ENCODE data around the gene GNG12. TPM values are rescaled to one million over a fixed set of nuclear protein-coding genes. Genes with fewer than 3 reads are reported as not detected.

Gene GNG12
- total RNA-seq, 2 donors from 2014 or later, result 116 to 137 TPM

DNA sequence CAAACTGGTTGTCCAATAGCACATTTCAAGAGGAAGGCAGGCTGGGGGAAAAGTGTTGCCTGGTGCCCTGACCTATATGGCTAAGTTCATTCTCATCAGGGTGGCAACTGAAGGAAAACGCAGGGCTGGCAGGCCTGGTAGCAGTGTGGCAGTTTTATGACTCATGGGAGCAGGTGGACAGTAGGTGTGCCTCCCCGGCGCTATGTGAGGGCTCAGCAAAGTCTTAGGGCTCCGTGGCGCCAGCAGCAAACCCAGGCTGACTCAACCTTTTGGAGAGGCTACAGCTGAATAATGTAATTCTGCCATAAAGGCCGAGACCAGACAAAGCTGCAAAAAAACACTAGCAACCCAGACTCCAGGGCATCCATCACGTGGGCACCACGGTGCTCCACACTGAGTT lies 124.7 kb downstream of the GNG12 start:
- DNase-seq (ENCODE audit: low spot score) (no peak), ATAC-seq (ENCODE audit: insufficient number of reproducible peaks, low FRiP score, low read depth) (no peak)
- Histone ChIP-seq H3K27ac (peak overlapping the region; percentile 90 to 93), H3K36me3 (peaks cover 4% of the 10 kb centered on the region), H3K4me3 (no peak overlapping the region), H3K27me3 (replicated peaks; ENCODE audit: insufficient read depth) (no peaks in the 10 kb centered on the region), H3K9me3 (no peaks in the 10 kb centered on the region), H3K4me1 (ENCODE audit: control insufficient read depth in 1 of 2, low read depth in 2 of 2) (peaks cover 56 to 71% of the 10 kb centered on the region in 2 donors)
- TF ChIP-seq, protein P1, sequence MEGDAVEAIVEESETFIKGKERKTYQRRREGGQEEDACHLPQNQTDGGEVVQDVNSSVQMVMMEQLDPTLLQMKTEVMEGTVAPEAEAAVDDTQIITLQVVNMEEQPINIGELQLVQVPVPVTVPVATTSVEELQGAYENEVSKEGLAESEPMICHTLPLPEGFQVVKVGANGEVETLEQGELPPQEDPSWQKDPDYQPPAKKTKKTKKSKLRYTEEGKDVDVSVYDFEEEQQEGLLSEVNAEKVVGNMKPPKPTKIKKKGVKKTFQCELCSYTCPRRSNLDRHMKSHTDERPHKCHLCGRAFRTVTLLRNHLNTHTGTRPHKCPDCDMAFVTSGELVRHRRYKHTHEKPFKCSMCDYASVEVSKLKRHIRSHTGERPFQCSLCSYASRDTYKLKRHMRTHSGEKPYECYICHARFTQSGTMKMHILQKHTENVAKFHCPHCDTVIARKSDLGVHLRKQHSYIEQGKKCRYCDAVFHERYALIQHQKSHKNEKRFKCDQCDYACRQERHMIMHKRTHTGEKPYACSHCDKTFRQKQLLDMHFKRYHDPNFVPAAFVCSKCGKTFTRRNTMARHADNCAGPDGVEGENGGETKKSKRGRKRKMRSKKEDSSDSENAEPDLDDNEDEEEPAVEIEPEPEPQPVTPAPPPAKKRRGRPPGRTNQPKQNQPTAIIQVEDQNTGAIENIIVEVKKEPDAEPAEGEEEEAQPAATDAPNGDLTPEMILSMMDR (IDR thresholded peaks at IDR 0.05), result no peak

GRCh38 chr1:67705735-67706453 lies 127.4 kb downstream of the GNG12 start:
- Histone ChIP-seq H3K9me3 (no peaks in the 10 kb centered on the region), H3K4me1 (ENCODE audit: control insufficient read depth in 1 of 2, low read depth in 2 of 2) (peaks cover 33 to 49% of the 10 kb centered on the region in 2 donors), H3K27me3 (replicated peaks; ENCODE audit: insufficient read depth) (no peaks in the 10 kb centered on the region), H3K27ac (peak overlapping the region; percentile 90 to 93), H3K36me3 (peaks cover 7% of the 10 kb centered on the region), H3K4me3 (no peak overlapping the region)
- ATAC-seq (ENCODE audit: insufficient number of reproducible peaks, low FRiP score, low read depth) (no peak), DNase-seq (ENCODE audit: low spot score) (no peak)
- TF ChIP-seq, protein P1 (IDR thresholded peaks at IDR 0.05), result no peak

- DNase-seq (ENCODE audit: low spot score), result no peak
- TF ChIP-seq, protein P1 (IDR thresholded peaks at IDR 0.05), result no peak
- ATAC-seq (ENCODE audit: insufficient number of reproducible peaks, low FRiP score, low read depth), result no peak
- H3K36me3 ChIP-seq, result peaks cover 7% of the 10 kb centered on the region
- no peak overlapping the region for H3K4me3 ChIP-seq
- no peaks in the 10 kb centered on the region for H3K27me3 ChIP-seq (replicated peaks; ENCODE audit: insufficient read depth)
- peaks cover 25 to 44% of the 10 kb centered on the region in 2 donors for H3K4me1 ChIP-seq (ENCODE audit: control insufficient read depth in 1 of 2, low read depth in 2 of 2)
- no peaks in the 10 kb centered on the region for H3K9me3 ChIP-seq
- no peak overlapping the region for H3K27ac ChIP-seq
Measured at GRCh38 chr1:67704351-67704750, 128.9 kb downstream of the GNG12 start.

GRCh38 chr1:67701876-67702275 lies 131.4 kb downstream of the GNG12 start:
- Histone ChIP-seq H3K27ac (no peak overlapping the region), H3K4me1 (ENCODE audit: control insufficient read depth in 1 of 2, low read depth in 2 of 2) (peaks cover 3 to 21% of the 10 kb centered on the region in 2 donors), H3K4me3 (no peak overlapping the region), H3K27me3 (replicated peaks; ENCODE audit: insufficient read depth) (no peaks in the 10 kb centered on the region), H3K36me3 (peaks cover 7% of the 10 kb centered on the region), H3K9me3 (no peaks in the 10 kb centered on the region)
- ATAC-seq (ENCODE audit: insufficient number of reproducible peaks, low FRiP score, low read depth), result no peak
- DNase-seq (ENCODE audit: low spot score), result no peak
- TF ChIP-seq, protein P1 (IDR thresholded peaks at IDR 0.05), result no peak

GRCh38 chr1:67700692-67701410 lies 132.4 kb downstream of the GNG12 start:
- Histone ChIP-seq H3K36me3 (peaks cover 7% of the 10 kb centered on the region), H3K4me1 (ENCODE audit: control insufficient read depth in 1 of 2, low read depth in 2 of 2) (peaks cover 0 to 13% of the 10 kb centered on the region in 2 donors), H3K4me3 (no peak overlapping the region), H3K27ac (peak overlapping the region in 1 of 2 donors; percentile 20), H3K27me3 (replicated peaks; ENCODE audit: insufficient read depth) (no peaks in the 10 kb centered on the region), H3K9me3 (no peaks in the 10 kb centered on the region)
- ATAC-seq (ENCODE audit: insufficient number of reproducible peaks, low FRiP score, low read depth), result no peak
- no peak for DNase-seq (ENCODE audit: low spot score)
- TF ChIP-seq, protein P1 (IDR thresholded peaks at IDR 0.05), result no peak
